ENCODE results near the gene KCNK4.

The KCNK4 gene

DNA sequence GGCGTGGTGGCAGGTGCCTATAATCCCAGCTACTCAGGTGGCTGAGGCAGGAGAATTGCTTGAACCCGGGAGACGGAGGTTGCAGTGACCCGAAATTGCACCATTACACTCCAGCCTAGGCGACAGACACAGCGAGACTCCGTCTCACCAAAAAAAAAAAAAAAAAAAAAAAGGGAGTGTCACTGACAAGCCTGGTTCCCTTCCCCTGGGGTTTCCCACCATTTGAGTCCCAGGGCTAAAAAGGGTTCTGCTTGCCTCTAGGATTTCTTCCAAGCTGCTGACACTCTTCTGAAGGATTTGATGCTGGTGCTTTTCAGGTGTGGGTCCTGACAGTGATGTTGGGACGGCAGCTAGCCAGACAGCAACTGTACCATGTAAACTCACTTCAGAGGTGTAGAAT is 47.6 kb downstream of the KCNK4 start:
- no CpG with 5 or more reads among the region's 8 CpGs for WGBS (ENCODE audit: extremely low coverage, insufficient coverage, low lambda C conversion rate)
- no peak overlapping the region for H2BK5ac ChIP-seq (ENCODE audit: low read length)

DNA sequence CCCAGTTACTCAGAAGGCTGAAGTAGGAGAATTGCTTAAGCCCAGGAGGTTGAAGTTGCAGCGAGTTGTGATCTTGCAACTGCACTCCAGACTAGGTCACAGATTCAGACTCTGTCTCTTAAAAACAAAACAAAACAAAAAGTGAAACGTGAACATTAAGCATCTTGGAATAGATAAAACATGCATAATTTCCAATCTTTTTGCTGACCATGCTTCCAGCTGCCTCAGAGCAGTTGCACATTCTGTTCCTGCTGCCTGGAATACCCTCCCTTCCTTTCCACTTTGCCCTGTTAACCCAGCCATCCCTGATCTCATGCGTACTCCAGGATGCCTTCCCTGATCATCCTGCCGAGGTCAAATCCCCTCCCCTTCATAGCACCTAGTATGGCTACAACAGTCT is 48.2 kb downstream of the KCNK4 start:
- H3K36me3 ChIP-seq (ENCODE audit: control insufficient read depth, insufficient read depth, low read length): no peaks in the 10 kb centered on the region
- H3K18ac ChIP-seq (ENCODE audit: low read length): no peak overlapping the region
- H2BK15ac ChIP-seq (replicated peaks; ENCODE audit: low read depth): no peak overlapping the region
- H4K5ac ChIP-seq (ENCODE audit: low read length): no peak overlapping the region
- H2BK5ac ChIP-seq (ENCODE audit: low read length): no peak overlapping the region
- no peaks in the 10 kb centered on the region for H3K79me2 ChIP-seq (ENCODE audit: control insufficient read depth, insufficient read depth, low read length)
- no peaks in the 10 kb centered on the region for H3K79me1 ChIP-seq (ENCODE audit: low read length)
- H3K27me3 ChIP-seq (ENCODE audit: insufficient read depth, low read length, poor library complexity): no peaks in the 10 kb centered on the region
- no peak overlapping the region for H4K8ac ChIP-seq (ENCODE audit: low read depth, low read length)
- no peak overlapping the region for H3K4me3 ChIP-seq (ENCODE audit: low read length)
- H3K56ac ChIP-seq (ENCODE audit: low read length): no peak overlapping the region
- DNase-seq: no peak
- no peak overlapping the region for H3K9ac ChIP-seq (ENCODE audit: low read length)
- no peak overlapping the region for H3K27ac ChIP-seq (ENCODE audit: low read depth, low read length)
- no peak overlapping the region for H3K4ac ChIP-seq (ENCODE audit: low read depth, low read length)
- WGBS (ENCODE audit: extremely low coverage, insufficient coverage, low lambda C conversion rate): no CpG with 5 or more reads among the region's 4 CpGs
- no peak overlapping the region for H3K23ac ChIP-seq (ENCODE audit: low read length)
- peaks cover 5% of the 10 kb centered on the region for H3K4me1 ChIP-seq (ENCODE audit: control insufficient read depth, low read depth, low read length)
- no peak overlapping the region for H2BK120ac ChIP-seq (ENCODE audit: low read depth, low read length)
- H2AK5ac ChIP-seq (ENCODE audit: low read length): no peak overlapping the region
- no peak overlapping the region for H3K4me2 ChIP-seq (ENCODE audit: low read length)

More for the DNA sequence above, 47.6 kb downstream of the KCNK4 start:
- Histone ChIP-seq H3K4me3 (ENCODE audit: low read length) (no peak overlapping the region), H3K79me1 (ENCODE audit: low read length) (no peaks in the 10 kb centered on the region), H3K36me3 (ENCODE audit: control insufficient read depth, insufficient read depth, low read length) (no peaks in the 10 kb centered on the region), H3K23ac (ENCODE audit: low read length) (no peak overlapping the region), H3K18ac (ENCODE audit: low read length) (no peak overlapping the region), H3K56ac (ENCODE audit: low read length) (no peak overlapping the region), H4K5ac (ENCODE audit: low read length) (no peak overlapping the region), H3K27me3 (ENCODE audit: insufficient read depth, low read length, poor library complexity) (no peaks in the 10 kb centered on the region), H2BK15ac (replicated peaks; ENCODE audit: low read depth) (no peak overlapping the region), H3K4me1 (ENCODE audit: control insufficient read depth, low read depth, low read length) (peaks cover 5% of the 10 kb centered on the region), H2AK5ac (ENCODE audit: low read length) (no peak overlapping the region), H3K9ac (ENCODE audit: low read length) (no peak overlapping the region), H3K79me2 (ENCODE audit: control insufficient read depth, insufficient read depth, low read length) (no peaks in the 10 kb centered on the region), H3K4me2 (ENCODE audit: low read length) (no peak overlapping the region), H2BK120ac (ENCODE audit: low read depth, low read length) (no peak overlapping the region), H4K8ac (ENCODE audit: low read depth, low read length) (no peak overlapping the region), H3K27ac (ENCODE audit: low read depth, low read length) (no peak overlapping the region), H3K4ac (ENCODE audit: low read depth, low read length) (no peak overlapping the region)
- no peak for DNase-seq

DNA sequence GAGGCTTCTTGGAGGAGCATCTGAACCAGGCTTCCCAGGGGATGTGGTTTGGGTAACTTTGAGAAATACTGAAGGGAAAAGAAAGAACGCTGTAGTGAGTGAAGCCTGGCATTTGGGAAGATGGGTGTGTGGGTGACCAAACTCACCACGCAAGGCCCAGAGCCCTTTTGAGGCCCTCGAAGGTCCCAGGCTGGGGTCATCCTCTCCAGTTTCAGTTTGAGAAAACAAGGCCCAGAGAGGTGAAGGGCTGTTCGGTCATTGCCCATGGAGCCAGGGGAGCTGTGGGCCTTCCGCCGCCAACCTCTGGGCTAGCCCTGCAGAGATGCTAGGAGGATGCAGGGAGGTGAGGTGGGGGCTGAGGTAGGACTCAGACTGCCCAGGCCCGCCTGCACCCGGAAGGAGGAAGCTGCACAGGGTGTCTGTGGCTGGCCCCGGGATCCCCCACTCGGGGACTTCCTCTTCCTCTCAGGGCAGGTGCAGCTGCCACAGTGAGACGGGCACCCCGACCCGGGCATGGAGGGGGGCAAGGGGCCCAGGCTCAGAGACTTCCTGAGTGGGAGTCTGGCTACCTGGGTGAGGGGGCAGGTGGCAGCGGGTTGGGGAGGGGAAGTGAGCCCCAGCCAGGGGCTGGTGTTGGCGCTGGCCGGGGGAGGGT is 48.8 kb downstream of the KCNK4 start, which contains the start of gene CCDC88B:
Gene CCDC88B, plus strand, starts transcription at position 451 of the 655 bp plus-strand sequence. Its CDS starts 63 bp downstream, at position 514.
- no peak for DNase-seq
- WGBS (ENCODE audit: extremely low coverage, insufficient coverage, low lambda C conversion rate): no CpG with 5 or more reads among the region's 16 CpGs
- no peak within 1 kb of the TSS for H4K5ac ChIP-seq (ENCODE audit: low read length)

DNA sequence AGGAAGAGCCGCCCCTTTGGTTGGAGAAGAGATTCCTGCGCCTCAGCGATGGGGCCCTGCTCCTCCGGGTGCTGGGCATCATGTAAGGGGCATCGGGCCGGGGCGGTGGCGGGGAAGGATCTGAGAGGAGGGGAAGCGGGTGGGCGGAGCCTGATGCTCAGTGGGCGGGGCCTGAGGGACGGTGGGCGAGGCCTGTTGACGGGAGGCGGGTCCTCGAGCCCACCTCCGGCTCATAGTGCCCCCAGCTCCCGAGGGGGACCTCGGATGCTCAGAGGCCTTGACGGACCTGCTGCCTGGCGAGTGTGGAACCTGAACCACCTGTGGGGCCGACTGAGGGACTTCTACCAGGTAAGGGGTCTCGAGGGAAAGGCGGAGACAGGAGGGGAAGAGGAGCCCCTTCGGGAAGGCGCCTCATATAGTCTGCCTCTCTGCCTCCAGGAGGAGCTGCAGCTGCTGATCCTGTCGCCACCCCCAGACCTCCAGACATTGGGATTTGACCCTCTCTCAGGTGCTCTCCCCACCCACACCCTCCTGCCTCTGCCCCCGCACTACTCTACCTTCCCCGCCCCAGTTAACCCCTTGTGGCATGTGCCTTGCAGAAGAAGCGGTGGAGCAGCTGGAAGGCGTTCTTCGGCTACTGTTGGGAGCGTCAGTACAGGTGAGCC is 49.7 kb downstream of the KCNK4 start:
- no CpG with 5 or more reads among the region's 33 CpGs for WGBS (ENCODE audit: extremely low coverage, insufficient coverage, low lambda C conversion rate)
- Histone ChIP-seq H3K18ac (ENCODE audit: low read length) (no peak overlapping the region), H3K23ac (ENCODE audit: low read length) (no peak overlapping the region), H3K4me3 (ENCODE audit: low read length) (peak overlapping the region; percentile 38), H4K8ac (ENCODE audit: low read depth, low read length) (no peak overlapping the region), H3K36me3 (ENCODE audit: control insufficient read depth, insufficient read depth, low read length) (no peaks in the 10 kb centered on the region), H3K4ac (ENCODE audit: low read depth, low read length) (no peak overlapping the region), H3K79me1 (ENCODE audit: low read length) (no peaks in the 10 kb centered on the region), H3K79me2 (ENCODE audit: control insufficient read depth, insufficient read depth, low read length) (no peaks in the 10 kb centered on the region), H3K4me2 (ENCODE audit: low read length) (peak overlapping the region; percentile 77), H2AK5ac (ENCODE audit: low read length) (no peak overlapping the region), H3K9ac (ENCODE audit: low read length) (peak overlapping the region; percentile 59), H2BK5ac (ENCODE audit: low read length) (no peak overlapping the region), H2BK15ac (replicated peaks; ENCODE audit: low read depth) (no peak overlapping the region), H3K27me3 (ENCODE audit: insufficient read depth, low read length, poor library complexity) (no peaks in the 10 kb centered on the region), H3K56ac (ENCODE audit: low read length) (peak overlapping the region; percentile 88), H3K4me1 (ENCODE audit: control insufficient read depth, low read depth, low read length) (peaks cover 5% of the 10 kb centered on the region), H2BK120ac (ENCODE audit: low read depth, low read length) (no peak overlapping the region), H4K5ac (ENCODE audit: low read length) (no peak overlapping the region), H3K27ac (ENCODE audit: low read depth, low read length) (no peak overlapping the region)
- DNase-seq: peak; percentile 86

More for the DNA sequence above, 48.8 kb downstream of the KCNK4 start, which contains the start of gene CCDC88B:
- H3K27ac ChIP-seq (ENCODE audit: low read depth, low read length): no peak within 1 kb of the TSS
- no peak within 1 kb of the TSS for H2BK5ac ChIP-seq (ENCODE audit: low read length)
- no peak within 1 kb of the TSS for H2AK5ac ChIP-seq (ENCODE audit: low read length)
- peak within 1 kb of the TSS; percentile 77 for H3K4me2 ChIP-seq (ENCODE audit: low read length)
- H2BK120ac ChIP-seq (ENCODE audit: low read depth, low read length): no peak within 1 kb of the TSS
- H4K8ac ChIP-seq (ENCODE audit: low read depth, low read length): no peak within 1 kb of the TSS
- peak within 1 kb of the TSS; percentile 59 for H3K9ac ChIP-seq (ENCODE audit: low read length)
- H3K18ac ChIP-seq (ENCODE audit: low read length): no peak within 1 kb of the TSS
- H3K23ac ChIP-seq (ENCODE audit: low read length): no peak within 1 kb of the TSS
- peak within 1 kb of the TSS; percentile 88 for H3K56ac ChIP-seq (ENCODE audit: low read length)
- peaks cover 5% of the 10 kb centered on the region for H3K4me1 ChIP-seq (ENCODE audit: control insufficient read depth, low read depth, low read length)
- peak within 1 kb of the TSS; percentile 38 for H3K4me3 ChIP-seq (ENCODE audit: low read length)
- H2BK15ac ChIP-seq (replicated peaks; ENCODE audit: low read depth): no peak within 1 kb of the TSS
- H3K36me3 ChIP-seq (ENCODE audit: control insufficient read depth, insufficient read depth, low read length): no peaks in the 10 kb centered on the region
- no peaks in the 10 kb centered on the region for H3K79me1 ChIP-seq (ENCODE audit: low read length)
- no peak within 1 kb of the TSS for H3K4ac ChIP-seq (ENCODE audit: low read depth, low read length)
- no peaks in the 10 kb centered on the region for H3K79me2 ChIP-seq (ENCODE audit: control insufficient read depth, insufficient read depth, low read length)
- no peaks in the 10 kb centered on the region for H3K27me3 ChIP-seq (ENCODE audit: insufficient read depth, low read length, poor library complexity)

DNA sequence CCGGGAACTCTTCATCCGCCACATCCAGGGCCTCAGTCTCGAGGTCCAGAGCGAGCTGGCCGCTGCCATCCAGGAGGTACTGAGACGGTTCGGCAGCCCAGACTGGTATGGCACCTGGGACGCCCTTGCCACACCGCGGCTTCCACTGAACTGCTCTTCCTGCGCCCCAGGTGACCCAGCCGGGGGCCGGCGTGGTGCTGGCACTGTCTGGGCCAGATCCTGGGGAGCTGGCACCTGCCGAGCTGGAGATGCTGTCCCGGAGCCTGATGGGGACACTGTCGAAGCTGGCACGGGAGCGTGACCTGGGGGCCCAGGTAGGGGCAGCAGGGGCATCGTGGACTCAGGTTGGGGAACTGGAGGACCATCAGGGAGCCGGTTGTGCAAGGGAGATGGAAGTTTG is 50.3 kb downstream of the KCNK4 start:
- no peak overlapping the region for H3K27ac ChIP-seq (ENCODE audit: low read depth, low read length)
- H3K36me3 ChIP-seq (ENCODE audit: control insufficient read depth, insufficient read depth, low read length): no peaks in the 10 kb centered on the region
- H2AK5ac ChIP-seq (ENCODE audit: low read length): no peak overlapping the region
- H3K79me2 ChIP-seq (ENCODE audit: control insufficient read depth, insufficient read depth, low read length): no peaks in the 10 kb centered on the region
- no peak overlapping the region for H2BK5ac ChIP-seq (ENCODE audit: low read length)
- H3K9ac ChIP-seq (ENCODE audit: low read length): peak overlapping the region; percentile 59
- H3K4me3 ChIP-seq (ENCODE audit: low read length): no peak overlapping the region
- no peaks in the 10 kb centered on the region for H3K27me3 ChIP-seq (ENCODE audit: insufficient read depth, low read length, poor library complexity)
- no peaks in the 10 kb centered on the region for H3K79me1 ChIP-seq (ENCODE audit: low read length)
- no peak for DNase-seq
- H3K23ac ChIP-seq (ENCODE audit: low read length): no peak overlapping the region
- H2BK120ac ChIP-seq (ENCODE audit: low read depth, low read length): no peak overlapping the region
- peak overlapping the region; percentile 88 for H3K56ac ChIP-seq (ENCODE audit: low read length)
- no peak overlapping the region for H4K5ac ChIP-seq (ENCODE audit: low read length)
- H2BK15ac ChIP-seq (replicated peaks; ENCODE audit: low read depth): no peak overlapping the region
- H3K4me1 ChIP-seq (ENCODE audit: control insufficient read depth, low read depth, low read length): peaks cover 5% of the 10 kb centered on the region
- no peak overlapping the region for H3K4me2 ChIP-seq (ENCODE audit: low read length)
- H3K18ac ChIP-seq (ENCODE audit: low read length): no peak overlapping the region
- H3K4ac ChIP-seq (ENCODE audit: low read depth, low read length): no peak overlapping the region
- WGBS (ENCODE audit: extremely low coverage, insufficient coverage, low lambda C conversion rate): no CpG with 5 or more reads among the region's 21 CpGs
- no peak overlapping the region for H4K8ac ChIP-seq (ENCODE audit: low read depth, low read length)

Measured in mesendoderm (in vitro differentiated cells).